ENCODE measurements around the gene GAR1. TPM values are rescaled to one million over a fixed set of nuclear protein-coding genes. Genes with fewer than 3 reads are reported as not detected.

Gene GAR1
- total RNA-seq, 4 donors from 2014 or later, result 6.2 to 9.1 (median 7.7) TPM

DNA sequence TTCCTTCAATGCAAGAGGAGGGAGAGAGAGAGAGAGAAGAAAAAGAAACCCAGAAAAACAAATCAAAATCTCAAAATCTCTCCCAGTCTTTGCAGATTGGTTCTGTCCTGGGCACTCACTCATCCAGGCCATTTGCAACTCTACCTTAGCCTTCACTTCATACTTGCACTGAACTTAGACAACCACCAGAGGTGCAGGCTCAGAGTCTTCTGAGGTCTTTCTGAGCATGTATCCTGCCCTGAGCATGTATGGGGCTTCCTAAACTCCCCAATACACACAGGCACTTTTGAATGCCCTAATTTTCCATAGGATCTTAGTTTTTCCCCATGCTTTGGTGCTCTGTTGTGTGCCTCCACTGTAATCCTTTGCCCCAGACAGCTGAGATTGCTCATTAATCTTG, 16.7 kb upstream of the GAR1 start:
- Histone ChIP-seq H3K4me1 (no peaks in the 10 kb centered on the region), H3K36me3 (no peaks in the 10 kb centered on the region), H3K9me3 (peaks cover 0 to 11% (median under 1%) of the 10 kb centered on the region in 4 donors), H3K4me3 (no peak overlapping the region), H3K27me3 (no peaks in the 10 kb centered on the region), H3K27ac (replicated peaks in 1 of 4) (no peak overlapping the region)
- intact Hi-C loops (cut with DNase I), result no loop called here
- no peak for DNase-seq (ENCODE audit: extremely low spot score)
- TF ChIP-seq POLR2A (IDR thresholded peaks at IDR 0.05; ENCODE audit: low read depth) (no peak), EP300 (IDR thresholded peaks at IDR 0.05) (no peak), POLR2AphosphoS5 (IDR thresholded peaks at IDR 0.05) (no peak)
- TF ChIP-seq, protein P1, sequence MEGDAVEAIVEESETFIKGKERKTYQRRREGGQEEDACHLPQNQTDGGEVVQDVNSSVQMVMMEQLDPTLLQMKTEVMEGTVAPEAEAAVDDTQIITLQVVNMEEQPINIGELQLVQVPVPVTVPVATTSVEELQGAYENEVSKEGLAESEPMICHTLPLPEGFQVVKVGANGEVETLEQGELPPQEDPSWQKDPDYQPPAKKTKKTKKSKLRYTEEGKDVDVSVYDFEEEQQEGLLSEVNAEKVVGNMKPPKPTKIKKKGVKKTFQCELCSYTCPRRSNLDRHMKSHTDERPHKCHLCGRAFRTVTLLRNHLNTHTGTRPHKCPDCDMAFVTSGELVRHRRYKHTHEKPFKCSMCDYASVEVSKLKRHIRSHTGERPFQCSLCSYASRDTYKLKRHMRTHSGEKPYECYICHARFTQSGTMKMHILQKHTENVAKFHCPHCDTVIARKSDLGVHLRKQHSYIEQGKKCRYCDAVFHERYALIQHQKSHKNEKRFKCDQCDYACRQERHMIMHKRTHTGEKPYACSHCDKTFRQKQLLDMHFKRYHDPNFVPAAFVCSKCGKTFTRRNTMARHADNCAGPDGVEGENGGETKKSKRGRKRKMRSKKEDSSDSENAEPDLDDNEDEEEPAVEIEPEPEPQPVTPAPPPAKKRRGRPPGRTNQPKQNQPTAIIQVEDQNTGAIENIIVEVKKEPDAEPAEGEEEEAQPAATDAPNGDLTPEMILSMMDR (IDR thresholded peaks at IDR 0.05), result no peak

DNA sequence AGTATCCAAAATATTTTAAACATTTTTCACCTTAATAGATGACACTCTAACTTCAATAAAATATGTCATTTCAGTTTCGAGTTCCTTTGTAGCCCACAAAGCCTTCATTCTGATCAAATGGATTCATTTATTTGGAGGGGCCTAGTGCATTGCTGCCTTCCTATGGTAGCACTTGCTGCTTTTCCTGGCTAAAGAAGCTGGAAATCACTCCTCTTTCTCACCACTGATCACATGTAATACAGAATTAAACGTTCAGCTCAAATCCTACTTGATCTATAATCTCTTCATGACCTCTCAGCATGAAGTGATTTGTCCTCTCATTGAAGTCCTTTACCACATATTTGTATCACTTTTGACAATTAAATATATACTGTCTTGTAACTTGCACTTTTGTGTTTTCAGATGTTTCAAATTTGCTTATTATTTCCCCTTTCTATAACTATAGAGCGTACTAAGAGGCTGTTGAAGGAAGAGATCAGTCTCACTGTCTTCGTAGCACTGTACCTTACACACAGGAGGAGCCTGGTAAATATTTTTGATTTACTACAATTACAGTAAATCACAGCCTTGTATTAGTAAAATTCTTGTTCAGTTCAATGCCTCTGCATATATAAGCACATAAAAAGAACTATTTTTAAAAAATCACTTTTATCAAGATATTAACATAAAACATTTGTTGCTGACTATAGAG, 14.3 kb upstream of the GAR1 start:
- TF ChIP-seq, protein P1 (IDR thresholded peaks at IDR 0.05), result no peak
- TF ChIP-seq POLR2AphosphoS5 (IDR thresholded peaks at IDR 0.05) (no peak), EP300 (IDR thresholded peaks at IDR 0.05) (no peak), POLR2A (IDR thresholded peaks at IDR 0.05; ENCODE audit: low read depth) (no peak)
- H3K36me3 ChIP-seq, result no peaks in the 10 kb centered on the region
- DNase-seq (ENCODE audit: extremely low spot score), result no peak
- H3K9me3 ChIP-seq, result peaks cover 0 to 4% (median 0%) of the 10 kb centered on the region in 4 donors
- intact Hi-C loops (cut with DNase I), result no loop called here
- H3K4me3 ChIP-seq, result peak overlapping the region; percentile 9 to 40 (median 29)
- no peaks in the 10 kb centered on the region for H3K27me3 ChIP-seq
- 62% methylated on average over 4 of the region's 4 CpGs for WGBS
- no peaks in the 10 kb centered on the region for H3K4me1 ChIP-seq
- H3K27ac ChIP-seq (replicated peaks in 1 of 4), result peak overlapping the region in 2 of 4 donors; percentile 15 to 30

- DNase-seq (ENCODE audit: extremely low spot score), result no peak
- Histone ChIP-seq H3K27me3 (no peaks in the 10 kb centered on the region), H3K4me3 (peak within 1 kb of the TSS; percentile 9 to 40 (median 29)), H3K4me1 (no peaks in the 10 kb centered on the region), H3K27ac (replicated peaks in 1 of 4) (peak within 1 kb of the TSS in 2 of 4 donors; percentile 15 to 30), H3K36me3 (no peaks in the 10 kb centered on the region), H3K9me3 (no peaks in the 10 kb centered on the region)
- WGBS, result 58% methylated on average over 2 of the region's 2 CpGs
- TF ChIP-seq, protein P1 (IDR thresholded peaks at IDR 0.05), result no peak
- no peak for TF ChIP-seq POLR2A (IDR thresholded peaks at IDR 0.05; ENCODE audit: low read depth)
- TF ChIP-seq POLR2AphosphoS5 (IDR thresholded peaks at IDR 0.05), result no peak
- no peak for TF ChIP-seq EP300 (IDR thresholded peaks at IDR 0.05)
- intact Hi-C loops (cut with DNase I), result no loop called here
Measured at GRCh38 chr4:109801895-109802319, 13.7 kb upstream of the GAR1 start, which contains the start of gene CFI. Gene CFI (minus strand): TSS chr4:109801999. CDS start chr4:109801971, 28 bp downstream.

DNA sequence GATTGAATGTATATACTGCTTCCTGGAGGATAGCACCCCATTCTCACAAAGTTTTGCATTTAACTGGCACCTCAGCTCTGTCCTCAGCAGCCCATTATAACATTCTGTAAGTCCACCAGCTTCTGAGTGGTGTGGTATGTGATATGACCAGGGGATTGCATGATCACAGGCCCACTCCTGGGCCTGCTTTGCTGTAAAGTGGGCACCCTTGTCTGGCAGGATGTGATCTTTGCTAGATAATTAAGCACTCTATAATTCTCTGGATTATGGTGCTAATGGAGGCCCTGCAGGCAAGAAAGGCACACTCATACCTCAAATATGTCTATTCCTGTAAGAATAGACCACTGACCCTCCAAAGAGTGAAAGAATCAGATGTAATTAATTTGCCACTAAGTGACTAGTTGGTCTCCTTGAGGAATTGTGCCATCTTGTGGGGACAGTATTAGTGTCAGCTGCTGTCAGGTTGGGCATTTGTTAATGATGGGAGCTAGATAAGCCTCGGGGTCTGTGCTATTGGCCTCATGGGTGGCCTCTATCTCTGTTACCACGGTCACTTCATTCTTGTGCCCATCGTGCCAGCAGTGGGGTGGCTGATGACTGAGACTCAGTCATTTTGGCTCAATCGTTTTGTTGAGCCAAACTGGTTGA, 11.5 kb upstream of the GAR1 start:
- Histone ChIP-seq H3K27ac (replicated peaks in 1 of 4) (no peak overlapping the region), H3K9me3 (no peaks in the 10 kb centered on the region), H3K4me3 (no peak overlapping the region), H3K4me1 (no peaks in the 10 kb centered on the region), H3K27me3 (no peaks in the 10 kb centered on the region), H3K36me3 (no peaks in the 10 kb centered on the region)
- DNase-seq (ENCODE audit: extremely low spot score), result no peak
- WGBS, result 35% methylated on average over 4 of the region's 4 CpGs
- intact Hi-C loops (cut with DNase I), result no loop called here
- TF ChIP-seq POLR2A (IDR thresholded peaks at IDR 0.05; ENCODE audit: low read depth), result no peak
- TF ChIP-seq, protein P1 (IDR thresholded peaks at IDR 0.05), result peak in 1 of 3 experiments; percentile 26
